ENCODE results near the gene PEBP1.

PEBP1 gene

DNA sequence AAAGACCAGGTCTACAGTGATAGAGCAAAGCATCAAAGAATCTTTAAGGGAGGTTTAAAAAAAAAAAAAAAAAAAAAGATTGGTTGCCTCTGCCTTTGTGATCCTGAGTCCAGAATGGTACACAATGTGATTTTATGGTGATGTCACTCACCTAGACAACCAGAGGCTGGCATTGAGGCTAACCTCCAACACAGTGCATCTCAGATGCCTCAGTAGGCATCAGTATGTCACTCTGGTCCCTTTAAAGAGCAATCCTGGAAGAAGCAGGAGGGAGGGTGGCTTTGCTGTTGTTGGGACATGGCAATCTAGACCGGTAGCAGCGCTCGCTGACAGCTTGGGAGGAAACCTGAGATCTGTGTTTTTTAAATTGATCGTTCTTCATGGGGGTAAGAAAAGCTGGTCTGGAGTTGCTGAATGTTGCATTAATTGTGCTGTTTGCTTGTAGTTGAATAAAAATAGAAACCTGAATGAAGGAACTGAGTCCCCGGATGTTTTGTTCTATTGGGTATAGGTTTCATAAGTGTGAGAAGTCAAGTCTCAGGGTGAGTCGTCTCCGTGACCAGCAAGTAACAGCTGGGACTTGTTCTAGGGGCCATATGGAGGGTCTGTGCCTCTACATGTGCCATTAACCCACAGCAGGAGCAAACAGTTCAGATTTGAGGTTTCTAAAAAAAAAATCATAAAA is 9.3 kb downstream of the PEBP1 start:
- DNase-seq (ENCODE audit: low read depth): no peak
- no peak overlapping the region for H3K4me3 ChIP-seq (ENCODE audit: control insufficient read depth, low read depth, low read length)
- TF ChIP-seq, protein P1, sequence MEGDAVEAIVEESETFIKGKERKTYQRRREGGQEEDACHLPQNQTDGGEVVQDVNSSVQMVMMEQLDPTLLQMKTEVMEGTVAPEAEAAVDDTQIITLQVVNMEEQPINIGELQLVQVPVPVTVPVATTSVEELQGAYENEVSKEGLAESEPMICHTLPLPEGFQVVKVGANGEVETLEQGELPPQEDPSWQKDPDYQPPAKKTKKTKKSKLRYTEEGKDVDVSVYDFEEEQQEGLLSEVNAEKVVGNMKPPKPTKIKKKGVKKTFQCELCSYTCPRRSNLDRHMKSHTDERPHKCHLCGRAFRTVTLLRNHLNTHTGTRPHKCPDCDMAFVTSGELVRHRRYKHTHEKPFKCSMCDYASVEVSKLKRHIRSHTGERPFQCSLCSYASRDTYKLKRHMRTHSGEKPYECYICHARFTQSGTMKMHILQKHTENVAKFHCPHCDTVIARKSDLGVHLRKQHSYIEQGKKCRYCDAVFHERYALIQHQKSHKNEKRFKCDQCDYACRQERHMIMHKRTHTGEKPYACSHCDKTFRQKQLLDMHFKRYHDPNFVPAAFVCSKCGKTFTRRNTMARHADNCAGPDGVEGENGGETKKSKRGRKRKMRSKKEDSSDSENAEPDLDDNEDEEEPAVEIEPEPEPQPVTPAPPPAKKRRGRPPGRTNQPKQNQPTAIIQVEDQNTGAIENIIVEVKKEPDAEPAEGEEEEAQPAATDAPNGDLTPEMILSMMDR (IDR thresholded peaks at IDR 0.05; ENCODE audit: control insufficient read depth, insufficient read depth, low read depth, low read length, missing control alignments): no peak

DNA sequence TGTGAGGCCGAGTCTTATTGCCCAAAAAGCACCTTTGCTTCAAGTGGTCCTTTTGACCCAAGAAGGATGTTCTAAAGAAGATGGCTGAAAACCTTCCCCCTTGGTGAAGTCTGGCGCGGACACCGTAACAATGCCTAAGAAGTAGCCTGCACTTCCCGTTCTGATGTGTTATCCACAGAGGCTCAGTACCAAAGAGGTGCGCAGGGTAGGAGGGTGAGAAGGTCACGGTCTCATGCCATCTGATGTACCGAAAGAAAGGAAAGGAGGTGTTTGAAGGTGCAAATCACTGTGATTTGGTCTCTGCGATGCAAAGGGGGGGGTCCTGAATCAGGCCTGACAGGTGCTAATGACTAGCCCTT is 9.9 kb downstream of the PEBP1 start:
- TF ChIP-seq, protein P1 (IDR thresholded peaks at IDR 0.05; ENCODE audit: control insufficient read depth, insufficient read depth, low read depth, low read length, missing control alignments): no peak
- no peak overlapping the region for H3K4me3 ChIP-seq (ENCODE audit: control insufficient read depth, low read depth, low read length)
- no peak for DNase-seq (ENCODE audit: low read depth)

DNA sequence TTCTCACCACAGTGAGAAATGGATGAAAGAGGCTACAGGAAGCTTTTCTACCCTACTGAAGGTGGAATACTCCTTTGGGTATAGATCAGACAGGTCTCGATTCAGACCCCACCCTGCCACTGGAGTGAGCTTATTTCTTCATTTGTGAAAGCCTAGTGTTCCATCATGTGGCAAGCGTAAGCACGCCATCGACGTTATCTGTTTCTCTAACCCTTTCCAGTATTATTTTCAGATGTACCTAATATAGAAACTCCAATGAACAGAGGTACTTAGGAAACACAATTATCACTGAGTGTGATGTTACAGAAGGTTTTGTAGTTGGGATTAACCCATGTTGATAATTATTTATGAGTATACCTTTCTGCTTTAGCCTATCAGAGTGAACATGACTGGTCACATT is 12.4 kb downstream of the PEBP1 start:
- TF ChIP-seq, protein P1 (IDR thresholded peaks at IDR 0.05; ENCODE audit: control insufficient read depth, insufficient read depth, low read depth, low read length, missing control alignments): no peak
- no peak for DNase-seq (ENCODE audit: low read depth)

DNA sequence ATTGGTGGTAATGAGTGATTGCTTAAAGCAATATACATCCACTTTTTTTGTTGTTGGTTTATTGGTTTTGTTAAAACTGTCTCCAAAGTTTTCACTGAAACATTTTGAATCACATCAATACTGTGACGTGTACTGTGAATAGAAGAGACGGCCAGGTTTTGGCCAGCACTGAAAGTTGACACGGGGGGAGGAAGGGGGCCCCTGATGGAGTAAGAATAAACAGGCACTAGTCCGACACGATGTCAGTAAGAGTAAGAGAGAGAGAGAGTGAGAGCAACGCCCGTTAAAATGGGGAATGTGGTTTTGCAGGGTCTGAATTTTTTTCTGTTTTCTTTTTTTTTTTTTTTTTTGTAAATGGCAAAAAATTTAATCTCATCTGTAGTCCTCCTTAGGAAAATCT is 14.7 kb downstream of the PEBP1 start:
- TF ChIP-seq, protein P1 (IDR thresholded peaks at IDR 0.05; ENCODE audit: control insufficient read depth, insufficient read depth, low read depth, low read length, missing control alignments): no peak
- DNase-seq (ENCODE audit: low read depth): no peak
- no peak overlapping the region for H3K4me3 ChIP-seq (ENCODE audit: control insufficient read depth, low read depth, low read length)

More for the DNA sequence above, 12.4 kb downstream of the PEBP1 start:
- no peak overlapping the region for H3K4me3 ChIP-seq (ENCODE audit: control insufficient read depth, low read depth, low read length)

DNA sequence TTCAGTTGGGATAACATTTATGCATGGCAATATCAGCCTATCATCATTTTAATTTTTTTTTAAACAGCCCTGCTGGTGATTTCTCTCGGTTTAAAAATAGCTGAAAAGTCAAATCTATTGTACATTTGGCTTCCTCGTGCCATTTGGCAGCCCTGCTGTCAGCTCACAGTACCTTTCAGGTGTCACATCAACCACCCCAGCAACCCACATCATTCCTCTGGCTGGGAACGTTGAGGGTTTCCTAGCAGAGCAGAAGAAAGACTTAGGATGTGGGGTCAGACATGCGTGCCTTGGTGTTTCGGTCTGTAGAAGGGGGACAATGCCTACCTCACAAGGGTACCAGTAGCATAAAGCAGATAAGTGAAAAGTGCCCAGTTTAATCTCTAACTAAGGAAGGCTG is 15.8 kb downstream of the PEBP1 start:
- H3K4me3 ChIP-seq (ENCODE audit: control insufficient read depth, low read depth, low read length): no peak overlapping the region
- TF ChIP-seq, protein P1 (IDR thresholded peaks at IDR 0.05; ENCODE audit: control insufficient read depth, insufficient read depth, low read depth, low read length, missing control alignments): no peak
- DNase-seq (ENCODE audit: low read depth): no peak

DNA sequence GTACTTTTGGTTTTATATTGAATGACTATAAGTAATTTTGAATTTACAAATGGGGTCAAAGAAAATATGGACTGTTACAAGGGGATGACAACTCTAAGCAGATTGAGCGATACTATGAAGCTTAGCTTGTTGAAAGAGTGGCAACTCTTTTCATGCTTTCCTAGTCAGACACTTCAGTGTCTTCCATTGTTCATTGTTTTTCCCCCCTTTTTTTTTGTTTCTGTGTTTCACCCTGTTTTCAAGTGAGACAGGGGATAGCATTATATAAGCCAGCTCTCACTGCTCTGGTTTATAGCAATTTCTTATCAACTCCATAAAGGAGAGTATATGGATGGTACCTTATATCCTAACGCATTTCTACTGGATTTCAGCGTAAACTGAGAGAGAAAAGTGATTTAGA is 24.6 kb downstream of the PEBP1 start:
- H3K4me3 ChIP-seq (ENCODE audit: control insufficient read depth, low read depth, low read length): no peak overlapping the region
- DNase-seq (ENCODE audit: low read depth): no peak
- TF ChIP-seq, protein P1 (IDR thresholded peaks at IDR 0.05; ENCODE audit: control insufficient read depth, insufficient read depth, low read depth, low read length, missing control alignments): no peak

All from AG09309 (cell line).